ENCODE measurements around the gene FAM107B. TPM values are rescaled to one million over a fixed set of nuclear protein-coding genes. Genes with fewer than 3 reads are reported as not detected.

The FAM107B gene
- polyA plus RNA-seq, 3 donors = 108 to 120 (median 112) TPM

DNA sequence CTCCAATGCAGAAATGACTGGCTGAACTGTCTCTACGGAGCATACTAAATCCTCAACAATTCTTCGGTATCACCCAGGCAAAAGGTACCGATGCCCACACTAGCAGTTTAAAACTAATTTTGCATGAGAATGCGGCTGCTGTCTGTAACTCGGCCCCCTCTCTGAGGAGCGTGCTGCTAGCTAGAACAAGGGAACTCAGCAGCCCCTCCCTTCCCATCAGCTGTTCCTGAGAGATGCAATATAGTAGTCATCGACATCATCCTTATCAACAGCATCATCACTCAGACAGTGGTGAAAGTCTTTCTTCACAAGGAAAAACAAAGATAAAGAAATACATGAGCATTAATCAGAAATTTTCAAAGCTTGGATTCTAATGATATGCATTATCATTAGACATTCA is 254.9 kb downstream of the FAM107B start:
- DNase-seq (ENCODE audit: low read depth in 3 of 3, low spot score in 2 of 3) = no peak

DNA sequence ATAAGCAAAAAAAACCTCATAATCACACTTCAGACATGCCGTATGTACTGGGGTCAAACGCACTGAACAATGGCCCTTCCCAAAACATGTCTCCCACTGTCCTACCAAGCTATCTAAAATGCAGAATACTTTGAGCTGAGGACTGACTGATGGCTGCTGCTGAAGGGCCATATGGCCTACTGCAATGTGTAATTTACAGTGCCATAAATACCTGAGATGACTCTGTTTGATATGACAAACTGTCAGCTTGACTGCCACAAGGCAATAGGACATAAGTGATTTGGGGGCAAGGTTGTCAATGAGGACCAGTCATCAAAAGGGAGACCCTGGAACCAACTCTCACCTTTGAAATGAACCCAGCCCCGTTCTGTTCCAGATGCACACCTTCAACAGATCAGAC is 256.5 kb downstream of the FAM107B start:
- DNase-seq (ENCODE audit: low read depth in 3 of 3, low spot score in 2 of 3) = no peak

DNA sequence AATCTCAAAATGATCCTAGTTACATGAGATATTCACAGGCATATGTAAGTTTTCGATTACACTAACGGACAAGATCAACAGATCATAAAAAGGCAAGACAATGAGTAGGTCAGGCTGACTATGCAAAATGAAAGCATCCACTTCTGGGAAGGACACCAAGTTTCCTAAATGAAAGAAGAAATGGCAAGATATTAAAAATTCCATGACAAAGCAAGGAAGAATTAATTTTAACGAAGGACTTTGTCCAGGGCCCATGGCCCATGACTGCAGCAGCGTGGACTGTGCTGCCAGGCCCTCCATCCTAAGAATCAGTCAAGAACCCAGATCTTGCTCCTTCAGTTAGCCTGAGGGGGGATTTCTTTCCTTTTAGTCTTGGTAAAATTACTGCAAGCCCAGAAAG is 261.6 kb downstream of the FAM107B start:
- no peak for DNase-seq (ENCODE audit: low read depth in 3 of 3, low spot score in 2 of 3)

GRCh38 chr10:14510346-14510745 is 264.4 kb downstream of the FAM107B start:
- no peak for DNase-seq (ENCODE audit: low read depth in 3 of 3, low spot score in 2 of 3)

DNA sequence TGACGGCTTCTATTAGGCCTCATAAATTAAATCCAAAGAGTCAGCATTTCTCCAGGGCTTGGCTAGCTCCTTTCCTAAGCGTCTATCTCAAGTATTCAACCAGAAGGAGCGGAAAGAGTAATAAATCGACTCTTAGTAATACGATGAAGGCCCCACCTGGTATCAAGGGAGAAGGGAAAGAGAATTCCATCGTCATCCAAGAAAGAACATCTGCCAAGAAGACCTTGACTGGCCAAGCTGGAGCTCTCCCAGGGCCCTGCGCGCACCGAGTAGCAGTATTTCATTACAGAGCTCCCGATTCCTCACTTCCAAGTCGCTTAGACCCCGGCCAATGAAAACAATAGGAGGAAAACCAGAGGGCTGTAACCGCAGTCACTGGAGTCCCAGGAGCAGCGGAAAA is 266.0 kb downstream of the FAM107B start:
- no peak for DNase-seq (ENCODE audit: low read depth in 3 of 3, low spot score in 2 of 3)

DNA sequence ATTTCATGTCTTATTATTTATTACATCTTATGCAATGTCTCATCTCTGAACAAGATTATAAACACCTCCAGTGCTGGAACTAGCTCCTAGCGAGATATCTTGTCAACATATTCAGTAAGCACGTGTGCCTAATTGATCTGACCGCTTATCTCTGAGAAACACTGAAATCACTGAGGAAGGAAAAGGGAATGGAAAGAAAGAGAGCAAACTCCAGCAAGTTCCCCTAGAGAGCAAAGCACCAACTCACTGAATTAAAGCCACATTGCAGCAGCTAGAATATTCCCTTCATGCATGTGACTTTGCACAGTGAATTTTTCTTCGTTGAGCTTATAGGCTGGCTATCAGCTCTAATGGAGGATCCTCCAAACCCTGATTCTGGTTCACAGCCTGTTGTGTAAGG is 266.9 kb downstream of the FAM107B start:
- DNase-seq (ENCODE audit: low read depth in 3 of 3, low spot score in 2 of 3) = no peak

DNA sequence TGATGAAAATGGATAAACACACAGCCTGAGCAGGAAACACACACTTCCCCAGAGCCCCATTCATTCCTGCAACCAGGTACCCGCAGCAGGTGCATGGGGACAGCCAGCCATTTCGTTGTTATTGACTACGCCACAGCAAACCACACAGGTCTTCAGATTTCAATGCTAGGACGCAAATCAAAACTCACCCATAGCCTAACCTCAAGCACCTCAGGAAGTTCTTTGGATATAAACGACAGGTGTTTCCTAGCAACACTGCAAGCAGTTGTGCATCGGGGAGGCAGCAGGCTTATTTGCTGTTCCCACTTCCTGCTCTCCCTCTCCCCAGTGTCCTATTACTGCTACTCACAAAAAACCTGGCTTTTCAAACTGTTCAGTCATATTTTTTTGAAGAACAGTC is 267.5 kb downstream of the FAM107B start:
- no peak for DNase-seq (ENCODE audit: low read depth in 3 of 3, low spot score in 2 of 3)

- no peak for DNase-seq (ENCODE audit: low read depth in 3 of 3, low spot score in 2 of 3)
Measured at GRCh38 chr10:14502431-14502830, 272.3 kb downstream of the FAM107B start.

- DNase-seq (ENCODE audit: low read depth in 3 of 3, low spot score in 2 of 3) = no peak
Measured at GRCh38 chr10:14500172-14500765, 274.4 kb downstream of the FAM107B start.

- no peak for DNase-seq (ENCODE audit: low read depth in 3 of 3, low spot score in 2 of 3)
Measured at GRCh38 chr10:14499601-14499904, 275.1 kb downstream of the FAM107B start.

DNA sequence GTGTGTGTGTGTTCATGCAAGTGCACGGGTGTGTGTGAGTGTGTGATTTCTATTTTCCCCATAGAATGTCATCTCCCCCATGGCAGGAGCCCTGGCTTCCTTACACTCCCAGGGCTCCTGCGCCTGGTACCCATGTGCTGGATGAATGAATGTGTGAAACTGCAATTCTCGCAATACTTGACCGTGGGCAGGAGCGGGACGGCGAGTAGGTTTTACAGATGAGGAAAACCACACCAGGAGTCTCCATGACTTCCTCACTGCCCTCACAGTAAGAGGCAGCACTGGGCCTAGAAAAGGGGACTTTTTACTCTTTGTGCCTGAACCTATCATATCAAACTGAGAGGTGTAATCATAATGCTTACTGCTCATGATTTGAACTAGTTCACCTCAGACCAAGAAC is 276.4 kb downstream of the FAM107B start:
- no peak for DNase-seq (ENCODE audit: low read depth in 3 of 3, low spot score in 2 of 3)

GRCh38 chr10:14491811-14492210 is 282.9 kb downstream of the FAM107B start:
- DNase-seq (ENCODE audit: low read depth in 3 of 3, low spot score in 2 of 3) = no peak

- no peak for DNase-seq (ENCODE audit: low read depth in 3 of 3, low spot score in 2 of 3)
Measured at GRCh38 chr10:14489522-14490177, 285.0 kb downstream of the FAM107B start.

DNA sequence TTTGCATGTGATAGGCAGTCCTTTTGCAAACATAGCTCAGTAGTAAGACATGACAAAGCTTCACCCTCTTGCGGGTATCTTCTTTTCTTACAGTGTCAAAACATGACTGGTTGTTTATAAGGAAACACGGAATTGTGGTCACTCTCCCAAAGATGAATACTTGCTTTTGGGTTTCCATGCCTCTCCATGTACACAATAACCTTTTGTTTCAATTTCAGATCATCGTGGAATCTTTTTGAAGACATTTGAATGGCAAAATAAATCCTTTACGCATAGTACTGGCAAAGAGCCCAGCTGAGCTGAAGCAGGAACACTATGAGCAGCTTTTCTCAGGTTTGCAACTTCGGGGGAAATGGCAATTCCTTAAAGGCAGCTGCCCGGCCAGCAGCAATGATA is 287.2 kb downstream of the FAM107B start:
- no peak for DNase-seq (ENCODE audit: low read depth in 3 of 3, low spot score in 2 of 3)

DNA sequence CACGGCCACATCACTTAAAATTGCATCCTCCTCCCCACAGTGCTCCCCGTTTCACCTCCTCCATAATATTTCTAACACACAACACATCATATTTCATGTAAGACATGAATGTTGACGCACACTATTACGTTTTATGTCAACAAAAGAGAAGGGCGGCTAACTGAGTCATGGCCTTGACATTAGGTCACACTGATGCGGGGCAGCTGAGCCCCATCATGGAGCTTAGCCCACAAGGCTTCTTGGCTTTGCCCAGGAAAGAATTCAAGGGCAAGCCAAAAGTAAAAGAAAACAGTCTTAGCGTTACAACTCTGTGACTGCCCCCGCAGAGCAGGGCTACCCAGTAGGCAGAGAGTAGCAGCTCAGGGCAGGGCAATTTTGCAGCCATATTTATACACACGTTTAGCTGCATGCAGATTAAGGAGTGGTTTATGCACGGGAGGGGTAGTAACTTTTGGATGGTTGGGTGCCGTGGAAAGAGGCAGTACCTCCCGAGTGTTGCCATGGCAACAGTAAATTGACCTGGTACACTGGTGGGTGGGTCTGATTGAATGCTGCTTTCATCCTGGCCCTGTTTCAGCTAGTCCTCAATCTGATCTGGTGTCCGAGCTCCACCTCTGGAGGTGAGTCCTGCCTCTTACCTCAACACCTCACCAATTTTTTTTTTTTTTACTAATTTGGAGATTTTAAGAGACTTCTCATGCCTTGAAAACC is 287.8 kb downstream of the FAM107B start:
- DNase-seq (ENCODE audit: low read depth in 3 of 3, low spot score in 2 of 3) = no peak

GRCh38 chr10:14485986-14486385 is 288.7 kb downstream of the FAM107B start:
- no peak for DNase-seq (ENCODE audit: low read depth in 3 of 3, low spot score in 2 of 3)

DNA sequence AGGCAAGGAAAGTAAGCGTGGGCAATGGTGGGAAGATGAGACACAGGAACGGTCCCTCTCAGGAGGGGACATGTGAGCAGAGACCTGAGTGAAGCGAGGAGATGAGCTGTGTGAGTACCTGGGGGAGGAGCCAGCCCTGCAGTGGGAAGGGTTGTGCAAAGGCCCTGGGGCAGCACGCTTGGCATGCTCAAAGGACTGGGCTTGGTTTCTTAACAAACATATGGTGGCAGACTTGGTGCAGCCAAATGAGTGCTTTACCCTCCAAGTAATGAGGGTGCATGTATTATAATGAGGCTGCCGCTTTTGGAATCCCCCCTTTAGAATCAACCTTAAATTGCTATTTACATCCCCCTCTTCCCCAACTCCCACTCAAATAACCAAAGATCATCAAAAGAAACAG is 291.3 kb downstream of the FAM107B start:
- no peak for DNase-seq (ENCODE audit: low read depth in 3 of 3, low spot score in 2 of 3)

- DNase-seq (ENCODE audit: low read depth in 3 of 3, low spot score in 2 of 3) = no peak
Measured at GRCh38 chr10:14481752-14482151, 292.9 kb downstream of the FAM107B start.

DNA sequence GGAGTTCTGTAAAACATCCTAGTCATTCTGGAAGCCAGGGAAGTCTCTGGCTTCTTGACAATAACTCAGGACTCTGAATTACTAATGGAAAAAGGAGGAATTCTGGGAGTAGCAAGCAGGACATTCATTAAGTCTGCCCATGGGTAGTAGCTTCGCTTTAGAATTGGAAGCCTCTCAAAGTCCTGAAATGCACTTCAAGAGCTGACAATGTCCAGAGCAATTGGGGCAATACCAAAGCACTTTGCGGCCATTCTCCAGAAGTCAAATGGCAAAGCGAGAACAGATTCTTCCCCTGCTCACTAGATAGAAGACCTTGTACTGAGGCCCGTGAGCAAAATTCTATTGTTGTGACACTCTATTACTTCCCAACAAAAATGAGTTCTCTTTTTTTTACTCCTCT is 293.7 kb downstream of the FAM107B start:
- no peak for DNase-seq (ENCODE audit: low read depth in 3 of 3, low spot score in 2 of 3)

DNA sequence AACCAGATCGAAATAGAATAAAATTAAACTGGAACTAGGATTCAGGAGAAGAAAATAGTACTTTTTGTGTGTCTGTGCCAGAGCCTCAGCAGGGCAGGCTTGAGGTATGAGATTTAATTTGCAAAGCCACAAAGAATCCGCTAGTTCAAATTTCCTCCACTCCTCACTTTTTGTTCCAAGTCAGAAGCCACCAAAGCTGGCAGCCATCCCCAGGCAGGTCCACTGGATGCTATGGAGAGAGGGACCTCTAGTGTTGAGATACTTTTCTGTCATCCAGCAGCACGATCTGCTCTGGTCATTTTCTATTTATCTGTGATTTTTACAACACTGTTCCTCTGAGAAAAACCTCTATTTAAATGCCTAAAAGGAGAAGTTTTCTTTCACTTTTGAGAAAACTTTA is 296.1 kb downstream of the FAM107B start:
- no peak for DNase-seq (ENCODE audit: low read depth in 3 of 3, low spot score in 2 of 3)

GRCh38 chr10:14478201-14478600 is 296.5 kb downstream of the FAM107B start:
- no peak for DNase-seq (ENCODE audit: low read depth in 3 of 3, low spot score in 2 of 3)

GRCh38 chr10:14477408-14477710 is 297.3 kb downstream of the FAM107B start:
- DNase-seq (ENCODE audit: low read depth in 3 of 3, low spot score in 2 of 3) = no peak

All from right renal cortex interstitium (tissue), 3 donors.